Peyer's patch (tissue), 4 donors: Measurements from ENCODE around the gene NDUFV3.
"Not testable (repeated sequence)": the region's sequence is repeated elsewhere in the genome, so short reads cannot be mapped to it uniquely, and the experiment has no call there.

Experiments used
- CTCF ChIP-seq, 6 experiments: fragments of 450-650 bp in 4 of 6; fragments of 200-600 bp in 2 of 6; sonication (generic) in 1 of 6; IDR thresholded peaks; one replicate each; pipeline ENCODE4 v1.5.1; 2017 to 2019; ENCODE audit warnings: antibody characterized with exemption in 6 of 6, mild to moderate bottlenecking in 3 of 6, moderate library complexity in 1 of 6
- POLR2A ChIP-seq, 2 donors: fragments of 450-650 bp; IDR thresholded peaks; one replicate each; pipeline ENCODE4 v1.5.1; 2017; ENCODE audit warnings: antibody characterized with exemption in 2 of 2, mild to moderate bottlenecking in 2 of 2, moderate library complexity in 2 of 2

GRCh38 chr21:42927474-42928200, 34.5 kb downstream of the NDUFV3 start:
- TF ChIP-seq POLR2A, CTCF (IDR thresholded peaks at IDR 0.05): not testable (repeated sequence)
